ENCODE data around the gene WDR90. TPM values are rescaled to one million over a fixed set of nuclear protein-coding genes. Genes with fewer than 3 reads are reported as not detected.

The WDR90 gene
- total and polyA plus RNA-seq, 2 of the 13 experiments (the other 11 are each of a cell fraction or from before 2014, with no cell fraction given) = 14.9 to 28.9 TPM

DNA sequence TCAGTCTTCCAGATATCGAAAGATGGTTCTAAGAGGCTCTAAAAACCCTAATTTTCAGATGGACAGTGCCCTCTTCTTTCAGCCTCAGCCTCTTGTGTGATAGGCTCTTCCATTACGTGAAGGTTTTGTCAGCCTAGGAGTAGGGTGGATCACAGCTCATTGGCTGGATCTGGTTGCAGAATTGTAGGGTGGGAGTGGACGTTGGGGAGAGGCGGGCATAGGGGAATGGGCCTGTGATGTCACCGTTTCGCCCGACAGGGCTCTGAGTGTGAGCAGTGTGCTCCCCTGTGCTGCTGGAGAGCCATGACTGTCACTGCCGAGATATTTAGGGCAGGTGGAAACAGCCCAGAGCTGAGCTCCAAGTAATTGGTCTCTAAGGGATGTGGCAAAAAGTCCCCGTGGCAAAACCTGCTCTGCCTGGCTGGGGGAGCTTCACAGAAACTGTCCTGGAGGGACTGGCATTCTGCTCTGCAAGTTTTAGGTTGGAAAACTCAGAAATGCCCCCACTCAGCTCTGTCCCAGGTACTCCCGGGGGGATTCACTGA lies 24.6 kb upstream of the WDR90 start:
- Histone ChIP-seq H3K4me3 (replicated peaks in 1 of 3; ENCODE audit: insufficient read depth in 1 of 3, low read depth in 2 of 3, low read length in 3 of 3) (no peak overlapping the region), H3K79me2 (ENCODE audit: insufficient read depth, low read length) (no peaks in the 10 kb centered on the region), H3K4me1 (ENCODE audit: insufficient read depth, low read length) (peaks cover 9% of the 10 kb centered on the region), H3K9me3 (ENCODE audit: low read length) (no peaks in the 10 kb centered on the region), H3K9ac (ENCODE audit: insufficient read depth, low read depth, low read length) (no peak overlapping the region), H3K4me2 (ENCODE audit: low read depth, low read length) (no peak overlapping the region), H3K27ac (ENCODE audit: extremely low read length, insufficient read depth, low read length) (no peak overlapping the region), H2AFZ (ENCODE audit: low read length) (no peak overlapping the region), H4K20me1 (ENCODE audit: insufficient read depth, low read length) (no peaks in the 10 kb centered on the region), H3K27me3 (ENCODE audit: control insufficient read depth in 1 of 2, insufficient read depth in 2 of 2, low read length in 2 of 2) (no peaks in the 10 kb centered on the region), H3K36me3 (replicated peaks in 1 of 2; ENCODE audit: control insufficient read depth in 1 of 2, insufficient read depth in 2 of 2, low read length in 2 of 2) (peaks cover 4% of the 10 kb centered on the region in 2 experiments; a peak in 2 of 5 replicates)
- ChIA-PET CTCF (ENCODE audit: low intra/inter-chr PET ratio, low total read pairs) (no interaction called here), POLR2A (interaction anchor here (0.8 kb wide), 1 partner anchor 12 kb away, joined by 3 read pairs; the partner anchor contains the start of gene METTL26)
- 0 out of 2 replicates have a peak, but pooled peaks have one; percentile 10 for TF ChIP-seq CREB1 (IDR thresholded peaks at IDR 0.05)
- no peak for TF ChIP-seq CREB1 (CRISPR knock-in tag; IDR thresholded peaks at IDR 0.05)
- no peak for TF ChIP-seq CEBPZ (IDR thresholded peaks at IDR 0.05; ENCODE audit: low read length)
- TF ChIP-seq SRY (CRISPR knock-in tag; IDR thresholded peaks at IDR 0.05) = no peak
- no peak for TF ChIP-seq TBL1XR1 (IDR thresholded peaks at IDR 0.05; ENCODE audit: borderline replicate concordance, low read length, partially characterized antibody)
- no TSS peak for BruUV-seq (replicated peaks)
- FAIRE-seq (no peak), DNase-seq (ENCODE audit: low spot score) (no peak), ATAC-seq (no peak)
- in situ Hi-C loops (cut with HindIII; ENCODE audit: extremely low pct_ligation_motif_present, low pct_unique_long_range_greater_than_20kb) = no loop called here
- 91% methylated on average over 10 of the region's 10 CpGs for WGBS (ENCODE audit: low lambda C conversion rate)
- intact Hi-C loops (cut with micrococcal nuclease; ENCODE audit: unreplicated experiment) = no loop called here
